Transverse colon (tissue), 4 donors: ENCODE results near the gene TBC1D10B.

ENCODE experiments used
- CTCF ChIP-seq, 5 experiments: fragments of 200-600 bp in 3 of 5; fragments of 450-650 bp in 2 of 5; sonication (generic) in 3 of 5; IDR thresholded peaks; 1 replicate in 2 of 5; 2 replicates in 3 of 5; pipeline ENCODE4 v1.5.1; 2016 to 2017; ENCODE audit warnings: antibody characterized with exemption in 5 of 5, inconsistent platforms in 3 of 5, mild to moderate bottlenecking in 2 of 5, moderate library complexity in 1 of 5
- EP300 ChIP-seq: sonication (generic); formaldehyde crosslinking; IDR thresholded peaks from one replicate; pipeline ENCODE4 v1.6.1; 2017; ENCODE audit warnings: antibody characterized with exemption, low read depth
- POLR2A ChIP-seq: fragments of 450-650 bp; IDR thresholded peaks from one replicate; pipeline ENCODE4 v1.6.1; 2016; ENCODE audit warnings: antibody characterized with exemption, mild to moderate bottlenecking, moderate library complexity
- POLR2AphosphoS5 ChIP-seq, 3 donors: sonication (generic); formaldehyde crosslinking; IDR thresholded peaks; one replicate each; pipeline ENCODE4 v1.6.1; 2016; ENCODE audit warnings: antibody characterized with exemption in 3 of 3

GRCh38 chr16:30374538-30374937 is 4.2 kb upstream of the TBC1D10B start, which contains the start of gene MYL11:
- no peak for TF ChIP-seq CTCF (IDR thresholded peaks at IDR 0.05)
- TF ChIP-seq POLR2A, result no peak
- no peak for TF ChIP-seq POLR2AphosphoS5 (IDR thresholded peaks at IDR 0.05)
- no peak for TF ChIP-seq EP300
